GM19328 (cell line): ENCODE data around the gene GPR68.

Source experiments
- ATAC-seq: cut with Tn5 transposase; IDR thresholded peaks from one replicate; pipeline ENCODE4 v1.9.1; 2021; ENCODE audit warnings: mild to moderate bottlenecking, moderate library complexity; ENCODE audit not compliant: unreplicated experiment

GPR68 gene

DNA sequence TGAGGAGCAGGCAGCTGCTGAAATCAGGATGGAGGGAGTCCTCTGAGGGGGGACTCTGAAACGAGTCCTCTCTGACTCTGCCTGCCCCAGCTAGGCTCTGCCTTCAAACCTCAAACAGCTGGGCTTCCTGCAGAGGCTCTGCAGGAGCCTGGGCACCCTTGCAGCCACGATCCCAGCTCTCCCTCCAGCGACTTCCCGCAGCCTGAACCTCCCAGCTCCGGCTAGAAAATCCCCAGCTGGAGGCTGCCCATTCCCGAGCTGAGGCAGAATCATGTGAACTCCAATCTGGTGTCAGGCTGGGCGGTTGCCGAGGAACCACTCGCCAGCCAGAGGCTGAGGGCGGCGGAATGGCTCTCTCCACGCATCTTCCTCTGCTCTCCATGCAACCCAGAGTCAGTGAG lies at the start of gene GPR68:
GPR68 (minus strand) TSS at position 204 of the 401 bp plus-strand sequence. CDS start 9,654 bp downstream, outside the sequence.
- no peak for ATAC-seq

DNA sequence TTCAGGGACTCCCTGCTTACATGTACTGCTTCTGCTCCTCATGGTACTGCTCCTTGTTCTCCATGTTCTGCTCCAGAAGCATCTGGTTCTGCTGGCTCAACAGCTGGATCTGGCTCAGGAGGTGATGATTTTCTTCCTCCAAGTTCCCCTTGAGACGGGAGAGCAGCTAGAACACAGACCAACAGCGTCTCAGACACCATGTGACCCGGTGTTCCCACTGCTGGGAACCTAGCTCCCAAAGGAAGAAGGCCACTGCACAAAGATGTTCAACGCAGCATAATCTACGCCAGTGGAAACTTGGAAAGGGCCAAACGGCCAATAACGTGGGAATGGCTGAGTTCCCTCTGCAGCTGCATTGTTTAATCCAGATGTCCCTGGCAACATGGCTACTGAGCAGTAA lies 49.6 kb upstream of the GPR68 start:
- ATAC-seq: no peak

DNA sequence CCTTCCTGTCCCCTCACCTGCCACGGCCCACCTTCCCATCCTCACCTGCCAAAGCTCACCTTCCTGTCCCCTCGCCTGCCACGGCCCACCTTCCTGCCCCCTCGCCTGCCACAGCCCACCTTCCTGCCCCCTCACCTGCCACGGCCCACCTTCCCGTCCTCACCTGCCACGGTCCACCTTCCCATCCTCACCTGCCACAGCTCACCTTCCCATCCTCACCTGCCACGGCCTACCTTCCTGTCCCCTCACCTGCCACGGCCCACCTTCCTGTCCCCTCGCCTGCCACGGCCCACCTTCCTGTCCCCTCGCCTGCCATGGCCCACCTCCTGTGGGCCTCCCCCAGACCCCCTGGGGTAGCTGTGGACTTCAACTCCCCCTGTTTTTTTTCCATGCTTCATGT lies 48.8 kb upstream of the GPR68 start:
- ATAC-seq: no peak

GRCh38 chr14:91292491-91292890 lies 48.0 kb upstream of the GPR68 start:
- no peak for ATAC-seq

DNA sequence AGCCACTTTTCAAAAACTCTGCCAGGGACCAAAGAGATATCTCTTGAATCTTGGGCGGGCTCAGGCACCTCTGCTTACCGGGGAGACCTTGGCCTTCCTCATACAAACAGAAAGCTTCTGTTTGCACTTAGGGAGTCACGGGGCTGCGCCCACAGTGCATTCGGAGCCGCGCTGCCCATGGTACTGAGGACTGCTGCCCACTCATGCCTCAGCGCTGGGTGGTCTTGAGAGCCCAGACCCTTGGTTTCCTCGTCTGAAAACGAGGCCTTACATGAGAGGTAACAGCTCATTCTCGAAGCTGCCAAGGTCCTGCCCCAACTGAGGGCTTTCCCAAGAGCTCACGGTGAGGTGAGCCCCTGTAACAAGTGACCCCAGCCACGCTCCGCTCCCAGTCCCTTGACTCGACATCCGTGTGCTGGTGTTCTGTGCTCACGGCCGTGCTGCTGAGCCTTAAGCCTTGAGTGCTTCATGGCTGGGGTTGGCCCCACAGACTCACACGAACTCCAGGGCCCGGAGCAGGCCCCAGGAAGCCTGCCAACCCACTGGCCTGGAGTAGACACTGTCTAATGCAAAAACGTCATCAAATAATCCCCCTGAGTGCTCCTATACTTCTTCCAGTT lies 47.4 kb upstream of the GPR68 start:
- ATAC-seq: no peak

DNA sequence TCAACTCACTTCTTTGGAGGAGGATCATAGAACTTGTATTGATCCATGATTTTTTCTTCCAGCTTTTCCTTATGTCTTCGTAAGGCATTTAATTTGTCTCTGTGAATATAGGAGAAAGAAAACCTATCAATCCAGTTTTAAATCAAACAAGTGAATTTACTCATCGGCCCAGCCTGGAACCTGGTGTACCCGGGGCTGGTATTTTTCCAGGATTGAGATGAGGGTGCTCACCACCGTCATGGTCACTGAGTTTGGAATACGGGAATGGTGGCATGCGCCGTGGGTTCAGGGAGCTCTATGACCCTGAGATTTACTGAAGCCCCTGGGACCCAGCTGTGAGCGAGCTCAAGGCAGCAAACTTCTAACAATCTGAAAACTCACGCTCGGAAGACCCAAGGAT lies 46.5 kb upstream of the GPR68 start:
- ATAC-seq: no peak

DNA sequence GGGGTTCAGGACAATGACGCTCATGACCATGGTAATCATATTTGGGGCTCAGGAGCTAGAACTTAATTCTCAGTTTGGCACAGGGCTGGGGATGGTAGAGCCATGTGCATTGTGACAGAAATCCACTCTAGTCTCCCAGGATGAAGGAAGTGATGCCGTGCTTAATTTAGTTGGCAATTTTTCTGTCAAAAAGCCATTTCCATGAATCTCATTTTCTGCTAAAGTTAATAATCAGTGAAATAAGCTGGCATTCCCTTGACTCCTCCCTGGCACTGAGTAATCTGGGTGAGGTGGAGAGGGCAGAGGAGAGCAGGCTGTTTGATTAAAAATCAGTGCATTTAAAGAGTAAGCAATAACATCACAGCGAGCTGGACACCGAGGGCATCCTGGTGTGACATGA lies 45.0 kb upstream of the GPR68 start:
- no peak for ATAC-seq

- ATAC-seq: no peak
These were observed 44.4 kb upstream of the GPR68 start for GRCh38 chr14:91288876-91289275.

DNA sequence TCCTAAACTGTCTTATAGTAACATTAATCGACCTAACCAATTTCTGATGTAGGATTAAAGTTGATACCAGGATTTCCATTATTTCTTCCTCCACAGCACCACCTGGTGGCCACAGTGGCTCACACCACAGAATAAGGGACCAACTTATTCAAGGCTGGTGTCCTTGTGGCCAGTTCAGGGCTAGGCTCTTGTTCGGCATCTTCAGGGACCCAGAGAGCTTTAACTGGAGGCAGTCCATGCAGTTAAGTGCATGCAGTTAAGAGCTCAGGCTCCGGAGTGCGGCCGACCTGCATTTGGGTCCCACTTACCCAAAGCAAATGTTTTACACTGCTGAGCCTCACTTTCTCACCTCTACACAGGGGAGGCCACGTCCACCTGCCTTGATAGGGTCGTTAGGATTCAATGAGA lies 42.0 kb upstream of the GPR68 start:
- no peak for ATAC-seq

DNA sequence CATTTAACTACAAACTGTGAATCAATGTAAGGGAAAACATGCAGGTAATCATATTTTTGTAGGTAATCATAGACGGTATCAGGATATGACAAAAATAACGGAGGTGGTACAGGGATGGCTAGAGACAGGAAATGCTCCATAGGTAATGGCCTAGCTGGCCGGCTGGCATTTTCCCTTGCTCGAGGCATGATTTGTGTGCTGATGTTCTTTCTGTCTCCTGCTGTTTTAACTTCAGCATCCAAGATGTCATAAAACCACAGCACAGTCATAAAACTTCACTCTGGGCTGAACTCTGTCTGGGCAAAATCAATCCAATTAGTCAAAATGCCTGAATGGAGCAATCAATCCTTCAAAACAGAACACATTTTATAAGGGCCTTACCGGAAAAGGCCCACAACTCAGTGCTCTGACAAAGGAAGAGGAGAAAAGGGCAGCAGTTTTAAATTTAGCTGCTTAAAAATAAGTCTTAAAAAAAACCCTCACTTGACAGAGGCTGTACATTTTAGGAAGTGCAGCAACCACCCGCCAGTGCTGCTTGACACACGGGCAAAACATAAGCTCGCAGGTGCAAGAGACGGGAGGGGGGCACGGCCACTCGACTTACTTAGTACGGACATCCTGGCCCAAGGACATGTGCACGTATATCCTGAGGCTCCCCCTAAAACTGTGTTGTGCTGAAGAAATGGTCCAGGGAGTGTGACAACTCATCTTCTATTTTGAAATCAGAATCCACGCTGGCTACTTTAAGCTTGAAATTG lies 40.5 kb upstream of the GPR68 start:
- no peak for ATAC-seq

- ATAC-seq: no peak
These were observed 39.8 kb upstream of the GPR68 start for GRCh38 chr14:91284146-91284790.

- ATAC-seq: no peak
These were observed 39.2 kb upstream of the GPR68 start for GRCh38 chr14:91283666-91284065.

GRCh38 chr14:91282954-91283645 lies 38.6 kb upstream of the GPR68 start:
- ATAC-seq: no peak

GRCh38 chr14:91281346-91281745 lies 36.8 kb upstream of the GPR68 start:
- no peak for ATAC-seq

DNA sequence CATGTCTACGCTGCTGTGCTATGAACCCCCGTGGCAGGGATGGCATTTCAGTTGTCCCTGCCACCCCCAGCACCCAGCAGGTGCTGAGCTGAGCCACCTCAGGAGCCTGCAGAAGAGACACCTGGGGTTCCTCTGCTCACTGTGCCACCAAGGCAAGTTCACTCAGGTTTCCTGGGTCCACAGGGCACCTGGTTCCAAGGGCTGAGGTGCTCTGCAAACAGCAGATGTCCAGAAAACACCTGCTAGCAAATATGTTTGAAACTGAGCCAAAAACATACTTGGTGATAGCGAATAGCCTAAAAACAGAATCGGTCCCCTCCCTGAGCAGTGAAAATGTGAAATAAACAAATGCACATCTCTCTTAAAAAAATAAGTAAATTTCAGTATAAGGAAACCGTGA lies 35.6 kb upstream of the GPR68 start:
- ATAC-seq: no peak

- no peak for ATAC-seq
These were observed 34.9 kb upstream of the GPR68 start for GRCh38 chr14:91279354-91279753.

DNA sequence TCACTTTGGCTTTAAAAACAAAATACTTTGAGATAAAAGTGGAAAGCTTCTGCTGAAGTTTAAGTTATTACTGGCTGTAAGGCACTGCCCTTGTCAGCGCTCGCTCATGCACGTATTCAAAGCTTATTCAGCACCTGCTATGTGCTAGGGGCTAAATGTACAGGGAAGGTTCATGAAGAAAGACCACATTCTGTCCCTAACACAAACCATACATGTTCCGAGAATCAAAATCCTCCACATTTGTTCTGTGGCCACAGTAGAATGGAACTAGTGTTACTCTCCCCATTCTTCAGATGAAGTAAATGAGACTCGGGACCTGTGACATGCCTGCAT lies 33.8 kb upstream of the GPR68 start:
- no peak for ATAC-seq

DNA sequence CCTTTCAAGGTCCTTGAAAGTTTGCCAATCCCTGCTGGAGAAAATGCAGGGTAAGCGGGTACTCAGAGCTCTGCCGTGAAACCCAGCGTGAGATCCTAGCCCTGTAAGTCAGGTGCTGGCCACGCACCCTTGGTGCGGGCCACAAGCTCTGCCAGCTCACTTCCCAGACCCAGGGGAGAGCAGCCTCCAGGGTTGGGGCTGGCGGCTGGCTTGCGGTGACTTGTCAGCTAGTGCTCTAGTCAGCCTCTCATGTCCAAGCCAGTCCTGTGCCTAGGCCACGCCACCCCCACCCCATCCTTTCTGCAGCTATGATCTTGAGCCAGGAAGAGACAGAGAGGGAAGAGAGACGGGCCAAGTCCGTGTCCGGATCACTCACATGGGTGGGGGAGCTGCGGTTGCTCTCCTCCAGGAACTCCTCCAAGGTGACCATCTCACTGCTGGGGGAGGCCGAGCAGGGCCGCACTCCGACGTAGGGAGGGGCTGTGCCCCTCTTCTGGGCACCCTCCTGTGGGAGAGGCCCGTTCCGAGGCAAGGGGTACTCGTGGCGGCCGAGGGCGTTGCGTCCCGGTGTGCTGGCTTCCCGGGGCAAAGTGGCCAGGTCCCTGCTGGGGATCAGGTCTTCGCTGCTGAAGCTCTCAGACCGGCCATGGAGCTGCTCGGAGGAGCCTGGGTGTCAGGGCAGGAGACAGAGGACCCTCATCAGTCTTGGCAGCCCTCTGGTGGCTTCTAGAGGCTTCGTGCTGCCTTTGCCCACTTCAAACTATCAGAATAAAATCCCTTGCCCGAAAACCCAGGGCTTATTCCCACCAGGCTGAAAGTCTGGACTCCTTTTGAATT lies 33.3 kb upstream of the GPR68 start:
- no peak for ATAC-seq

DNA sequence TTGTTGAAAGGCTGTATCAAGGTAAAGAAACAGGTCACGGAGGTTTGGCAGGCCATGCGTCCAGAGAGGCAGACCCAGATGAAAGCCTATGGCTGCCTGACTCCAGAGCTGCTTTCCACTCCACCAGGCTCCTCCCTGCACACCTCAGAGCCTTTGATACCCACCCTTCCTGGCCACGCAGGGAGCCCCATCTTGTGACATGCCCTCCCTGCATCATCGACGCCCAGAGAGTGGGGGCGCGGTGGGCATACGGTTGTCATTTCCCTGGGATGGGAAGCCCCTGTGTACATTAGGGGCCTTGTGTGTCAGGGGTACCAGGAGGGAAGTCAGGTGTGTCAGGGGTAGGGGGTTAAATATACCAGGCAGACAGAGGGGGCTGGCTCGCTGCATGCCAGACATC lies 30.3 kb upstream of the GPR68 start:
- no peak for ATAC-seq

DNA sequence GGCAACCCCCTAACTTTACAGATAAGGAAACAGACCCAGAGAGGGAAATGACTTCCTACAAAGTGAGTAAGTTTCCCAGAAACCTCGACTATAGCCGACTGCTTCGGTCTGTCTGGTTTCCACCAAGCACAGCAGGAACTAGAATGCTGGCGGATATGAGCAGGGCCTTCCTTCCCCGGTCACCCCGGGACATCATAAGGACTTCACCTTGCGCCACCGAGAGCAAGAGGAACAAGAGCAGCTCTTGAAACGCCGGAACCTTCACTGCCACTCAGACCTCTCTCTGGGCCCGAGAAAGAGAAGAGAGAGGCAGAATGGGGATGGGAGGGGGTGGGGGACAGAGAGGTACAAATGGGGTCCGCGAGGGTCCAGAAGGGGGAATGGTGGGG lies 29.4 kb upstream of the GPR68 start:
- ATAC-seq: no peak
